Fibroblast of mammary gland (primary cell): ENCODE data around the gene AHSA1.

ENCODE experiments used
- DNase-seq: peaks from one replicate; pipeline ENCODE4 v3.0.0-alpha.2; 2010; ENCODE audit warnings: low read depth
- H3K4me3 ChIP-seq: 2 replicates; pipeline ENCODE4 v1.5.1; 2011; ENCODE audit warnings: low read depth, mild to moderate bottlenecking, low read length, moderate library complexity; ENCODE audit not compliant: control insufficient read depth
- CTCF ChIP-seq: conservative IDR thresholded peaks from 2 replicates; pipeline ENCODE4 v1.5.1; 2011; ENCODE audit warnings: low read depth, low read length, inconsistent platforms; ENCODE audit not compliant: control insufficient read depth, insufficient read depth

The AHSA1 gene

GRCh38 chr14:77485901-77486678, 28.2 kb downstream of the AHSA1 start:
- TF ChIP-seq CTCF = no peak

GRCh38 chr14:77488558-77488957, 30.7 kb downstream of the AHSA1 start:
- H3K4me3 ChIP-seq = no peak overlapping the region
- no peak for TF ChIP-seq CTCF
- no peak for DNase-seq

More at GRCh38 chr14:77485901-77486678, 28.2 kb downstream of the AHSA1 start:
- no peak overlapping the region for H3K4me3 ChIP-seq
- DNase-seq = peak; percentile 82

GRCh38 chr14:77489041-77489440, 31.1 kb downstream of the AHSA1 start:
- H3K4me3 ChIP-seq = no peak overlapping the region
- no peak for DNase-seq
- no peak for TF ChIP-seq CTCF

- no peak for TF ChIP-seq CTCF
- H3K4me3 ChIP-seq = no peak overlapping the region
- no peak for DNase-seq
Measured at GRCh38 chr14:77490347-77490986, 32.6 kb downstream of the AHSA1 start.

- H3K4me3 ChIP-seq = no peak overlapping the region
- TF ChIP-seq CTCF = no peak
- no peak for DNase-seq
Measured at GRCh38 chr14:77491056-77491455, 33.2 kb downstream of the AHSA1 start.

- no peak overlapping the region for H3K4me3 ChIP-seq
- TF ChIP-seq CTCF = no peak
- DNase-seq = no peak
Measured at GRCh38 chr14:77495334-77495733, 37.4 kb downstream of the AHSA1 start.
